Skeletal muscle tissue (tissue), 4 donors: ENCODE data around the gene DDX39A. TPM values are rescaled to one million over a fixed set of nuclear protein-coding genes. Genes with fewer than 3 reads are reported as not detected.

ENCODE experiments used
- H3K27ac ChIP-seq: one replicate; pipeline ENCODE4 v1.7.0; 2013; ENCODE audit warnings: mild to moderate bottlenecking, low read depth, low read length, inconsistent platforms
- H3K27me3 ChIP-seq, 3 donors: one replicate each; pipeline ENCODE4 v1.7.0; 2013; ENCODE audit warnings: low read length in 3 of 3; ENCODE audit not compliant: control insufficient read depth in 3 of 3, insufficient read depth in 3 of 3
- H3K36me3 ChIP-seq, 3 donors: one replicate each; pipeline ENCODE4 v1.7.0; 2013; ENCODE audit warnings: low read length in 3 of 3; ENCODE audit not compliant: control insufficient read depth in 3 of 3, insufficient read depth in 3 of 3
- H3K4me1 ChIP-seq, 3 donors: one replicate each; pipeline ENCODE4 v1.7.0; 2013; ENCODE audit warnings: low read length in 3 of 3, mild to moderate bottlenecking in 3 of 3; ENCODE audit not compliant: control insufficient read depth in 3 of 3, insufficient read depth in 3 of 3
- H3K4me3 ChIP-seq, 3 donors: one replicate each; pipeline ENCODE4 v1.7.0; 2013; ENCODE audit warnings: low read length in 3 of 3
- H3K9ac ChIP-seq, 3 donors: one replicate each; pipeline ENCODE4 v1.7.0; 2013; ENCODE audit warnings: low read length in 3 of 3, mild to moderate bottlenecking in 3 of 3, moderate library complexity in 2 of 3, low read depth in 1 of 3
- H3K9me3 ChIP-seq, 3 donors: one replicate each; pipeline ENCODE4 v1.7.0; 2013; ENCODE audit warnings: low read length in 3 of 3; ENCODE audit not compliant: control insufficient read depth in 3 of 3
- total RNA-seq: library from RNA; depleted of rRNA; stranded (reverse); fragments of >200 nt; gene quantifications from one replicate; pipeline ENCODE4 v1.2.3, GENCODE V29; 2014
- donor health status: Osteomylitis.

Gene DDX39A
- total RNA-seq, 1 donor from 2014 or later: 24.5 TPM

DNA sequence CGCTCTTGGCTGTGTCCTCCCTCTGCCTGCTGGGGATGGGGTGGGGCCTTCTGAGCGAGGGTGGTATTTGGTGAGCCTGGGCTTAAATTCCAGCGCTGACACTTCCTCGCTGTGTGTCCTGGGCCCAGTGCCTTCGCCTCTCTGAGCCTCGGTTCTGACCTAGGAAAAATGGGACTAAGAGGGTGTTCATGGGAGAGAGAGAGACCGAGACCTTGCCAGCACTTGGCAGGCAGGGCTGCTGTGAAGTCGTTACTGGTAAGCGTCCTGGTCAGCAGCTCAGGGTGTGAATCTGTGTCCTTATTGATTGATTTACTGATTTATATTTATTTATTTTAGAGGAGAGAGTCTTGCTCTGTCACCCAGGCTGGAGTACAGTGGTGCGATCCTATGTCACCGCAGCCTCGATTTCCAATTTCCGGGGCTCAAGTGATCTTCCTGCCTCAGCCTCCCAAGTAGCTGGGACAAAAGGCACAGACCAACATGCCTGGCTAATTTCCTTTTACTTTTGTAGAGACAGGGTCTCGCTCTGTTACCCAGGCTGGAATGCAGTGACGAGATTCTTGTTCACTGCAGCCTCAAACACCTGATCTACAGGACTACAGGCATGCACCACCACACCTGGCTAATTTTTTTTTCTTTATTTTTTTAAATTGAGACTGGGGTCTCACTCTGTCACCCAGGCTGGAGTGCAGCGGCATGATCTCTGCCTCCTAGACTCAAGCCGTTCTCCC lies 16.3 kb upstream of the DDX39A start:
- peaks cover 27 to 30% (median 29%) of the 10 kb centered on the region in 3 donors for H3K4me1 ChIP-seq
- peak overlapping the region; percentile 45 for H3K27ac ChIP-seq
- H3K4me3 ChIP-seq: peak overlapping the region; percentile 22 to 77 (median 43)

DNA sequence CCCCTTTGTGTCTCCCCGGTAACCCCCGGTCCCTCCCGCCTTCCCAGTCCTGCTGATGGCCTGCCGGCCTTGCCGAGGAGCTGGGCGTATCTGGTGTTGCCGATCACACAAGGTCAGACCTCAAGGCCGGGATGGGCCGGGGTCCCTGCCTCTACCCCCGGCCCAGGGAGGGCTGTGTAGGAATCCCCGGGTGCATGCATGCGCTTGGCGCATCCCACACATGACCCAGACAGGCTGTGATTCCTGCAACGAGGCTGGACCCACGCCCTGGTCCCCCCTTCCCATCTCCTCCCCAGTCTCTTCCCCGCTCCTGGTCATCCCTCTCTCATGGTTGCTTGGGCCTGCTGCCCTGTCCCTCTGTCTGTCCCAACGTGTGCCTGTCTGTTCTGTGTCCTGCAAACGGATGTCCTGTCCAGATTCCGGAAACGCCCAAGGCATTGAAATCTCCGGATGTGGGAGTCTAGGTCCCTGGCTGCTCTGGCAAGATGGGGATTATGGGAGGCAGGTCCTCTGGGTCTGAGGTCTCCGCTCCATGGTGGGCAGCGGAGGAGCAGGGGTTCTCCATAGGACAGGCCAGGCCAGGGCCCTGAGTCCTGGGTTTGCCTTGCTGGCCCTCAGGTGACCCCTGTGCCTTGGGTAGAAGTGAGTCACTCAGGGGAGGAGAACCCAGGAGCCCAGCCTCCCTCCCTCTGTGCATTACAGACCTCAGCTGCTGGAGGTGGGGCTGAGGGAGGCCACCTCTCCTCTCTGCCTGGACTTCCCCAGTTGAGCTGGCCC lies 15.6 kb upstream of the DDX39A start:
- peaks cover 26 to 30% (median 27%) of the 10 kb centered on the region in 3 donors for H3K4me1 ChIP-seq

More for the DNA sequence above, 16.3 kb upstream of the DDX39A start:
- Histone ChIP-seq H3K36me3 (peaks cover 0 to 2% (median 0%) of the 10 kb centered on the region in 3 donors), H3K27me3 (peaks cover 0 to 9% (median 6%) of the 10 kb centered on the region in 3 donors), H3K9me3 (no peaks in the 10 kb centered on the region), H3K9ac (peak overlapping the region in 2 of 3 donors; percentile 51 to 86)

DNA sequence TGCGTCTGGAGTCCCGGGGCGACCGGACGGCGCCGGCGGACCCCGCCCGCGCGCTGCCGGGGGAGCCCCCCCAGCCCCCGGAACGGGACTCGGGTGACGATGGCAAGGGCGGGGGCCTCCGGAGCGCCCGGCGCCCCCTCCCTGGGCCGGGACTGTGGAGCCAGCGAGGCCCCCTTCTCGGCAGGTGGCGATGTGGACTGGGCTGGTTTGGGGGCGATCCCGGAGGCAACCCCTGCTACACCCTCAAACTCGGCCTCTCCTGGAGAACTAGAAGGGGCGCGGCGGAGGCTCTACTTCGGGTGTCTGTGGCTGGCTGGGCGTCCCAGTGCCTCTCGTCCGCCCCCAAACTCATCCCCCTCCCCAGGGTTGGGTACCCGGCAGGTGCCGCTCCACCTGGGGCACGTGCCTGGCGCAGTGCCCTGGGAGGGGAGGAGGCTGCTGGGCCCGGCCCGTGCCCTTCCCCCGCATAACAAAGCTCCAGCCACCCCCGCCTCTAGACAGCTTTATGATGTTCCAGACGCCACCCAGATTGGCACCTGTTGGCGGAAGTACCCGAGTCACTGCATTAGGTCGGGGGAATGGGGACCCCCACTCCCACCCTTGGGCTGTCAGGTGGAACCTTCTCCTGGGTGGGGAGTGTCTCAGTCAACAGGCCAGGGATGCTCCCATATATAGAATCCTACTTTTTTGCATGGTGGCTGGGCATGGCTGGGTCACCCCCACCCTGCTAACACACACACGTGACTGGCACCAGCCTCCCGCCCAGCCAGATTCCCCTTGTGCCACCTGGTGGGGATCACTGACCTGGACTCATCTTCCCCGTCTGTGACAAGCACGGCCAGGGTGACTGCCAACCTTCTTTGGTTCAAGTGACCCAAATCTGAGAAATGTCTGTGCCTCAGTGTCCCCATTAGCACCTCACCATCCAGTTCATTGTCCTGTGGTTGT lies 14.7 kb upstream of the DDX39A start:
- H3K4me3 ChIP-seq: peak overlapping the region; percentile 70 to 77 (median 75)
- peaks cover 0 to 2% (median 0%) of the 10 kb centered on the region in 3 donors for H3K36me3 ChIP-seq
- no peaks in the 10 kb centered on the region for H3K9me3 ChIP-seq
- H3K27me3 ChIP-seq: peaks cover 0 to 9% (median 6%) of the 10 kb centered on the region in 3 donors
- peaks cover 20 to 22% (median 21%) of the 10 kb centered on the region in 3 donors for H3K4me1 ChIP-seq
- peak overlapping the region; percentile 45 for H3K27ac ChIP-seq
- H3K9ac ChIP-seq: peak overlapping the region; percentile 75 to 86 (median 83)

More for the DNA sequence above, 15.6 kb upstream of the DDX39A start:
- Histone ChIP-seq H3K36me3 (peaks cover 0 to 2% (median 0%) of the 10 kb centered on the region in 3 donors), H3K27ac (peak overlapping the region; percentile 45), H3K4me3 (peak overlapping the region; percentile 70 to 77 (median 75)), H3K9ac (peak overlapping the region; percentile 51 to 86 (median 75)), H3K27me3 (peaks cover 0 to 9% (median 6%) of the 10 kb centered on the region in 3 donors), H3K9me3 (no peaks in the 10 kb centered on the region)

DNA sequence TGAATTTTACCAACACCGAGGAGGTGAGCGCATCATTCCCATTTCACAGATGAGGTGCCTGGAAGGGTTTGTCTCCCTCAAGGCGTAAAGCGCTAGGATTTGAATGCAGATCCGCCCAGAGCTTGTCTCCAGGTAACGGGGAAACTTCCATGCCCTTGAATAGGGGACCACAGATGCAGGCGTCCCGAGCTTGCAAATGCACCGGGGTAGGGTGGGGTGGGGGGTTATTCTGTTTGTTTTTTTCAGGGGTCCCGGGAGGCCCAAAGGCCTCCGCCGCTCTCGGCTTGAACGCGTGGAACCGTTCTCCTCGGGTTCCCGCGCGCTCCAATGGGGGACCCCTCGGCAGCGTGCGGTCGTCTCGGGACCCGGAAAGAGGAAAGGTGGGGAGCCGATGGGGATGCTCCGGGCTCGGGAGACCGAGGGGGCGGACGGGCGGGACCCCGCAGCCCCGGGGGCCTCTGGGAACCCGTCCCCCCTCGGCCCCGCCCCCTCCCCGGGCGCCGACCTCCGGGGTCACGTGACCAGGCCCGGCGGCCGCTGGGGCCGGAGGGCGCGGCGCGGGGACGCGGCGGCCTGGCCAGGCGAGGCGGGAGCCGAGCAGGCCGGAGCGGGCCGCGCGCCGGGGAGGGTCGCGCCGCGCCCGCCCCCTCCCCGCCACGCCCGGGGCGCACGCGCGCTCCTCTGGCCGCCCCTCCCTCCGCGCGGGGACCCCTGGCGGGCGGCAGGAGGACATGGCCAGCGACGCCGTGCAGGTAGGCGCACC lies 13.8 kb upstream of the DDX39A start, which contains the start of gene PKN1:
TSS of gene PKN1 (plus strand) at position 516 of the 763 bp plus-strand sequence. CDS start at position 732, 216 bp downstream.
- Histone ChIP-seq H3K36me3 (peaks cover 0 to 2% (median 0%) of the 10 kb centered on the region in 3 donors), H3K4me3 (peak within 1 kb of the TSS; percentile 70 to 77 (median 75)), H3K4me1 (peaks cover 20 to 22% (median 21%) of the 10 kb centered on the region in 3 donors), H3K9me3 (no peaks in the 10 kb centered on the region), H3K27ac (peak within 1 kb of the TSS; percentile 45), H3K27me3 (peaks cover 0 to 9% (median 6%) of the 10 kb centered on the region in 3 donors), H3K9ac (peak within 1 kb of the TSS; percentile 75 to 86 (median 83))

DNA sequence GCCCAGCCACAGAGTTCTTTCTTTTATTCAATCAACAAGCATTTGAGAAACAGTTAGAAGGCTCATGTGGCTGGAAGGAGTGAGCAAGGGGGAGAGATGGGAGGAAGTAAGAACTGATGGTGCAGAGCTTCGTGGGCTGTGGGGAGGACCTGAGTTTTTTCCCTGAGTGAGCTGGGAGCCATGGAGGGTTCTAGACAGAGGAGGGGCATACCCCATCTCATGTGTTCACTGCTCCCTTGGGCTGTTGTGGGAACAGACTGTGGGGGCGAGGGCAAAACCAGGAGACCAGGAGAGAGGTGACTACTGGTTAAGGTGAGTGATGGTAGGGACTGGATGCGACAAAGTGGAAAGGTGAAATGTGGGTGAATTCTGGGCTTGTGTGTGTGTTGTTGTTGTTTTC lies 11.6 kb upstream of the DDX39A start:
- H3K36me3 ChIP-seq: no peaks in the 10 kb centered on the region
- H3K9me3 ChIP-seq: no peaks in the 10 kb centered on the region
- H3K4me3 ChIP-seq: no peak overlapping the region
- H3K27me3 ChIP-seq: peaks cover 0 to 9% (median 6%) of the 10 kb centered on the region in 3 donors
- H3K9ac ChIP-seq: no peak overlapping the region
- peaks cover 18 to 22% (median 20%) of the 10 kb centered on the region in 3 donors for H3K4me1 ChIP-seq
- no peak overlapping the region for H3K27ac ChIP-seq

DNA sequence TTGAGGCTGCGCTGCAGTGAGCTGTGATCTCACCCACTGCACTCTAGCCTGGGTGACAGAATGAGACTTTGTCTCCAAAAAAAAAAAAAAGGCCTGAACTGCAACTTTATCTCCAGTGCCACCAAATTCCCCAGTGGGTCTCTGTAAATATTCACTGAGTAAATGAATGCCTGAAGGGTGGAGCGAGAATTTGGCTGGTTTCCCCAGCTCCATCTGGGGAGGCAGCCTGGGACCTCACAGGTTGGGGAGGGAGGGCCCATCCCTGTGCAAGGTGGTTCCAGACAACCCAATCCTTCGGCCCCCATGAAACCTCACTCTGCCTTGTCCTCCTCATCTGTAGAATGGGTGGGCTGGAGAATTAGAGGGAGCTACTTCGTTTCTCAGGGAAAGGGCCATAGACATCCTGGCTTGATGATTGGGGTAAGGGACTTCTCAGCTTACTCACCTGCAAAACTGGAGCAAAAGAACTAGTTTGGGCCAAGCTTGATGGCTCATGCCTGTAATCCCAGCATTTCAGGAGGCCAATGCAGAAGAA lies 9.8 kb upstream of the DDX39A start:
- H3K9ac ChIP-seq: no peak overlapping the region

DNA sequence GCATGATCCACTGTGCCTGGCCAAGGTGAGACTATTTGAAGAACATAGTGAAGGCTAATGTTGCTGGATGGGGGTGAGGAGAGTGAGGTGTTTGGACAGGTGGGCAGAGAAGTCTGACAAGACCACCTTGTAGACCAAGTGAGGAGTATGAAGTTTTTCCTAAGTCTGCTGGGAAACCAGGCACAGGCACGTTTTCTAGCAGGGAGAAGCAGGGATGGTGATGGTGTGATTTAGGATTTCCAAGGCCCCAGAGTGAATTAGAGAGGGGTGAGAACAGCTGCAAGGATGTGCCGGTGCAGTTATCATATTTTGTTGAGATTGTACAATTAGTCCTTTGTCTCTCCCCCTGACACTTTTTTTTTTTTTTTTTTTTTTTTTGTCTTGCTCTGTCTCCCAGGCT lies 8.3 kb upstream of the DDX39A start:
- Histone ChIP-seq H3K27me3 (peaks cover 0 to 9% (median 6%) of the 10 kb centered on the region in 3 donors), H3K4me3 (no peak overlapping the region), H3K9me3 (no peaks in the 10 kb centered on the region), H3K4me1 (no peaks in the 10 kb centered on the region), H3K27ac (no peak overlapping the region), H3K9ac (no peak overlapping the region), H3K36me3 (no peaks in the 10 kb centered on the region)

More for the DNA sequence above, 9.8 kb upstream of the DDX39A start:
- H3K27me3 ChIP-seq: peaks cover 0 to 9% (median 6%) of the 10 kb centered on the region in 3 donors
- no peak overlapping the region for H3K4me3 ChIP-seq
- H3K27ac ChIP-seq: no peak overlapping the region
- H3K9me3 ChIP-seq: no peaks in the 10 kb centered on the region
- H3K4me1 ChIP-seq: peaks cover 3 to 6% (median 3%) of the 10 kb centered on the region in 3 donors
- H3K36me3 ChIP-seq: no peaks in the 10 kb centered on the region

DNA sequence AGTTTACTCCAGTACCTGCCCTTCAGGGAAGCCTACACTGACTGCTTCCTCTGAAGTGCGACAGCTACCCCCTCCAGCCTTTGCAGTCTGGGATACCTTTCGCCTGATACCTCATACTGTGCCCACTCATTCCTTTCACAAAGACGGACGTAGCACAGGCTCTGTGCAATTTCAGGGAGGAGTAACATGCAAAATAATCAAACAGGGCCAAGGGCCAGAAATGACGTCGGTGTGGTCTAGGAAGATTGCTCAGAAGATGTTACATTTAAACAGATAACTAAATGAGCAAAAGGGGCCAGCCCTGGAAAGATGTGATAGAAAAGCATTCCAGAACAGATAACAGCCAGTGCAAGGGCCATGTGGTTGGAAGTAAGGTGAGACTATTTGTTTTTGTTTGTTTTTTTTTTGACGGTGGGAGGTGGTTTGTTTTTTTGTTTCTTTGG lies 6.6 kb upstream of the DDX39A start:
- Histone ChIP-seq H3K27me3 (peaks cover 0 to 1% (median 0%) of the 10 kb centered on the region in 3 donors), H3K36me3 (no peaks in the 10 kb centered on the region), H3K4me3 (no peak overlapping the region), H3K4me1 (no peaks in the 10 kb centered on the region), H3K27ac (no peak overlapping the region), H3K9ac (no peak overlapping the region), H3K9me3 (no peaks in the 10 kb centered on the region)
